ENCODE measurements around the gene AK3. TPM values are rescaled to one million over a fixed set of nuclear protein-coding genes. Genes with fewer than 3 reads are reported as not detected.

The AK3 gene
- total RNA-seq, 1 donor from 2014 or later, result 73.6 TPM

- no peak for TF ChIP-seq CTCF (IDR thresholded peaks at IDR 0.05; ENCODE audit: unreplicated experiment)
- H3K27ac Mint-ChIP-seq, result no peak overlapping the region
- no peaks in the 10 kb centered on the region for H3K4me1 Mint-ChIP-seq (ENCODE audit: low read depth)
- H3K27me3 Mint-ChIP-seq, result no peaks in the 10 kb centered on the region
- peaks cover 19% of the 10 kb centered on the region for H3K36me3 Mint-ChIP-seq (ENCODE audit: insufficient read depth)
- H3K4me3 Mint-ChIP-seq (ENCODE audit: low read depth), result no peak overlapping the region
- DNase-seq (ENCODE audit: low spot score, unreplicated experiment), result no peak
- no peaks in the 10 kb centered on the region for H3K9me3 Mint-ChIP-seq (ENCODE audit: low read depth)
These were observed 15.1 kb downstream of the AK3 start for GRCh38 chr9:4725706-4726442.

- Mint-ChIP-seq H3K4me3 (ENCODE audit: low read depth) (no peak overlapping the region), H3K4me1 (ENCODE audit: low read depth) (peaks cover 4% of the 10 kb centered on the region), H3K36me3 (ENCODE audit: insufficient read depth) (peaks cover 46% of the 10 kb centered on the region), H3K27me3 (no peaks in the 10 kb centered on the region), H3K27ac (no peak overlapping the region), H3K9me3 (ENCODE audit: low read depth) (no peaks in the 10 kb centered on the region)
- no peak for TF ChIP-seq CTCF (IDR thresholded peaks at IDR 0.05; ENCODE audit: unreplicated experiment)
- DNase-seq (ENCODE audit: low spot score, unreplicated experiment), result no peak
These were observed 19.3 kb downstream of the AK3 start for GRCh38 chr9:4721736-4722135.

- Mint-ChIP-seq H3K27me3 (no peaks in the 10 kb centered on the region), H3K9me3 (ENCODE audit: low read depth) (peaks cover 3% of the 10 kb centered on the region), H3K4me3 (ENCODE audit: low read depth) (no peak overlapping the region), H3K36me3 (ENCODE audit: insufficient read depth) (peaks cover 50% of the 10 kb centered on the region), H3K4me1 (ENCODE audit: low read depth) (peaks cover 4% of the 10 kb centered on the region), H3K27ac (peak overlapping the region; percentile 73)
- no peak for TF ChIP-seq CTCF (IDR thresholded peaks at IDR 0.05; ENCODE audit: unreplicated experiment)
- DNase-seq (ENCODE audit: low spot score, unreplicated experiment), result no peak
These were observed 22.1 kb downstream of the AK3 start for GRCh38 chr9:4718911-4719310.

GRCh38 chr9:4717815-4718214 lies 23.2 kb downstream of the AK3 start:
- no peak for DNase-seq (ENCODE audit: low spot score, unreplicated experiment)
- H3K9me3 Mint-ChIP-seq (ENCODE audit: low read depth), result peaks cover 6% of the 10 kb centered on the region
- no peak for TF ChIP-seq CTCF (IDR thresholded peaks at IDR 0.05; ENCODE audit: unreplicated experiment)
- H3K4me3 Mint-ChIP-seq (ENCODE audit: low read depth), result no peak overlapping the region
- H3K27ac Mint-ChIP-seq, result no peak overlapping the region
- peaks cover 54% of the 10 kb centered on the region for H3K36me3 Mint-ChIP-seq (ENCODE audit: insufficient read depth)
- H3K4me1 Mint-ChIP-seq (ENCODE audit: low read depth), result peaks cover 4% of the 10 kb centered on the region
- no peaks in the 10 kb centered on the region for H3K27me3 Mint-ChIP-seq

- Mint-ChIP-seq H3K27ac (no peak overlapping the region), H3K27me3 (no peaks in the 10 kb centered on the region), H3K4me1 (ENCODE audit: low read depth) (peaks cover 4% of the 10 kb centered on the region), H3K4me3 (ENCODE audit: low read depth) (no peak overlapping the region), H3K36me3 (ENCODE audit: insufficient read depth) (peaks cover 49% of the 10 kb centered on the region), H3K9me3 (ENCODE audit: low read depth) (peaks cover 6% of the 10 kb centered on the region)
- DNase-seq (ENCODE audit: low spot score, unreplicated experiment), result no peak
- TF ChIP-seq CTCF (IDR thresholded peaks at IDR 0.05; ENCODE audit: unreplicated experiment), result no peak
These were observed 24.8 kb downstream of the AK3 start for GRCh38 chr9:4716163-4716562.

Data from progenitor cell of endocrine pancreas (in vitro differentiated cells).